ENCODE results near the gene GRB2. TPM values are rescaled to one million over a fixed set of nuclear protein-coding genes. Genes with fewer than 3 reads are reported as not detected.
"Not testable (repeated sequence)": the region's sequence is repeated elsewhere in the genome, so short reads cannot be mapped to it uniquely, and the experiment has no call there.

GRB2 gene
- total and polyA plus RNA-seq, 2 experiments from 2014 or later: 65.0 to 96.6 TPM

- peaks cover 10% of the 10 kb centered on the region for H4K20me1 ChIP-seq (ENCODE audit: insufficient read depth)
- no peaks in the 10 kb centered on the region for H3K36me3 ChIP-seq (ENCODE audit: low read depth)
- no peaks in the 10 kb centered on the region for H3K4me1 ChIP-seq (ENCODE audit: insufficient read depth)
- TF ChIP-seq EZH2phosphoT487 (IDR thresholded peaks at IDR 0.05; ENCODE audit: insufficient read depth, low read depth): no peak
- no peak for TF ChIP-seq EZH2 (IDR thresholded peaks at IDR 0.05; ENCODE audit: insufficient read depth, poor library complexity, severe bottlenecking)
- H3K9ac ChIP-seq: no peak overlapping the region
- H3K4me2 ChIP-seq (ENCODE audit: unreplicated experiment): no peak overlapping the region
- H3F3A ChIP-seq (ENCODE audit: insufficient read depth): no peaks in the 10 kb centered on the region
- H2AFZ ChIP-seq: no peak overlapping the region
- H3K79me2 ChIP-seq (ENCODE audit: insufficient read depth): peaks cover 100% of the 10 kb centered on the region
- H3K9me3 ChIP-seq (ENCODE audit: low read depth): no peaks in the 10 kb centered on the region
- no peaks in the 10 kb centered on the region for H3K27me3 ChIP-seq (replicated peaks; ENCODE audit: insufficient read depth)
- no peaks in the 10 kb centered on the region for H3K9me2 ChIP-seq (ENCODE audit: insufficient read depth)
- 85% methylated on average over 4 of the region's 4 CpGs for WGBS, 2 experiments (ENCODE audit: low coverage in 1 of 2, low lambda C conversion rate in 2 of 2, missing lambda C conversion rate in 2 of 2)
- no peak overlapping the region for H3K27ac ChIP-seq
- DNase-seq: no peak
- H3K4me3 ChIP-seq: no peak overlapping the region
- in situ Hi-C loops (cut with MboI): no loop called here
Measured at GRCh38 chr17:75373280-75373679, 32.2 kb downstream of the GRB2 start.

GRCh38 chr17:75371981-75372380 is 33.5 kb downstream of the GRB2 start:
- Histone ChIP-seq H3K79me2 (ENCODE audit: insufficient read depth) (peaks cover 100% of the 10 kb centered on the region), H3K4me1 (ENCODE audit: insufficient read depth) (peaks cover 4% of the 10 kb centered on the region; the same call in 1 of the 2 replicates), H3K27ac (no peak overlapping the region), H3K27me3 (replicated peaks; ENCODE audit: insufficient read depth) (no peaks in the 10 kb centered on the region), H3K9ac (no peak overlapping the region), H3K9me3 (ENCODE audit: low read depth) (no peaks in the 10 kb centered on the region), H4K20me1 (ENCODE audit: insufficient read depth) (peaks cover 17% of the 10 kb centered on the region), H3K4me3 (no peak overlapping the region), H3K4me2 (ENCODE audit: unreplicated experiment) (no peak overlapping the region), H3K9me2 (ENCODE audit: insufficient read depth) (no peaks in the 10 kb centered on the region), H2AFZ (no peak overlapping the region), H3F3A (ENCODE audit: insufficient read depth) (no peaks in the 10 kb centered on the region), H3K36me3 (ENCODE audit: low read depth) (no peaks in the 10 kb centered on the region)
- in situ Hi-C loops (cut with MboI): no loop called here
- TF ChIP-seq EZH2phosphoT487 (IDR thresholded peaks at IDR 0.05; ENCODE audit: insufficient read depth, low read depth): no peak
- TF ChIP-seq EZH2 (IDR thresholded peaks at IDR 0.05; ENCODE audit: insufficient read depth, poor library complexity, severe bottlenecking): no peak
- WGBS, 2 experiments (ENCODE audit: low coverage in 1 of 2, low lambda C conversion rate in 2 of 2, missing lambda C conversion rate in 2 of 2): 83 to 87% methylated on average over 5 of the region's 5 CpGs
- no peak for DNase-seq

GRCh38 chr17:75371339-75371738 is 34.1 kb downstream of the GRB2 start:
- Histone ChIP-seq H3F3A (ENCODE audit: insufficient read depth) (no peaks in the 10 kb centered on the region), H3K9me3 (ENCODE audit: low read depth) (no peaks in the 10 kb centered on the region), H3K4me2 (ENCODE audit: unreplicated experiment) (no peak overlapping the region), H3K4me3 (no peak overlapping the region), H3K9me2 (ENCODE audit: insufficient read depth) (no peaks in the 10 kb centered on the region), H3K27ac (no peak overlapping the region), H3K36me3 (ENCODE audit: low read depth) (no peaks in the 10 kb centered on the region), H3K4me1 (ENCODE audit: insufficient read depth) (peaks cover 4% of the 10 kb centered on the region; the same call in 1 of the 2 replicates), H3K79me2 (ENCODE audit: insufficient read depth) (peaks cover 100% of the 10 kb centered on the region), H2AFZ (no peak overlapping the region), H4K20me1 (ENCODE audit: insufficient read depth) (peaks cover 24% of the 10 kb centered on the region), H3K9ac (no peak overlapping the region), H3K27me3 (replicated peaks; ENCODE audit: insufficient read depth) (no peaks in the 10 kb centered on the region)
- 91 to 95% methylated on average over 6 of the region's 6 CpGs for WGBS, 2 experiments (ENCODE audit: low coverage in 1 of 2, low lambda C conversion rate in 2 of 2, missing lambda C conversion rate in 2 of 2)
- in situ Hi-C loops (cut with MboI): no loop called here
- TF ChIP-seq EZH2phosphoT487 (IDR thresholded peaks at IDR 0.05; ENCODE audit: insufficient read depth, low read depth): no peak
- TF ChIP-seq EZH2 (IDR thresholded peaks at IDR 0.05; ENCODE audit: insufficient read depth, poor library complexity, severe bottlenecking): no peak
- no peak for DNase-seq

- 63 to 69% methylated on average over 8 of the region's 8 CpGs for WGBS, 2 experiments (ENCODE audit: low coverage in 1 of 2, low lambda C conversion rate in 2 of 2, missing lambda C conversion rate in 2 of 2)
- Histone ChIP-seq H3K79me2 (ENCODE audit: insufficient read depth) (peaks cover 100% of the 10 kb centered on the region), H4K20me1 (ENCODE audit: insufficient read depth) (peaks cover 32% of the 10 kb centered on the region)
Measured at GRCh38 chr17:75370286-75370915, 35.1 kb downstream of the GRB2 start.

GRCh38 chr17:75367838-75368789 is 37.4 kb downstream of the GRB2 start:
- H3K9ac ChIP-seq; H3K4me2 ChIP-seq (ENCODE audit: unreplicated experiment); H2AFZ ChIP-seq; DNase-seq; in situ Hi-C loops (cut with MboI); H3K4me3 ChIP-seq; H3K9me3 ChIP-seq (ENCODE audit: low read depth); H3K27ac ChIP-seq; H3K36me3 ChIP-seq (ENCODE audit: low read depth); H3K27me3 ChIP-seq (replicated peaks; ENCODE audit: insufficient read depth); H3K9me2 ChIP-seq (ENCODE audit: insufficient read depth): not testable (repeated sequence)
- H4K20me1 ChIP-seq (ENCODE audit: insufficient read depth): peaks cover 51% of the 10 kb centered on the region
- peaks cover 16% of the 10 kb centered on the region for H3F3A ChIP-seq (ENCODE audit: insufficient read depth)
- 84 to 88% methylated on average over 25 of the region's 25 CpGs for WGBS, 2 experiments (ENCODE audit: low coverage in 1 of 2, low lambda C conversion rate in 2 of 2, missing lambda C conversion rate in 2 of 2)
- H3K79me2 ChIP-seq (ENCODE audit: insufficient read depth): peaks cover 100% of the 10 kb centered on the region
- peaks cover 13% of the 10 kb centered on the region for H3K4me1 ChIP-seq (ENCODE audit: insufficient read depth)

More at GRCh38 chr17:75370286-75370915, 35.1 kb downstream of the GRB2 start:
- Histone ChIP-seq H3K4me2 (ENCODE audit: unreplicated experiment) (no peak overlapping the region), H2AFZ (no peak overlapping the region), H3K9ac (no peak overlapping the region), H3K4me3 (no peak overlapping the region), H3K4me1 (ENCODE audit: insufficient read depth) (peaks cover 4% of the 10 kb centered on the region; the same call in 1 of the 2 replicates), H3K9me3 (ENCODE audit: low read depth) (no peaks in the 10 kb centered on the region), H3K27me3 (replicated peaks; ENCODE audit: insufficient read depth) (no peaks in the 10 kb centered on the region), H3F3A (ENCODE audit: insufficient read depth) (no peaks in the 10 kb centered on the region), H3K36me3 (ENCODE audit: low read depth) (no peaks in the 10 kb centered on the region), H3K9me2 (ENCODE audit: insufficient read depth) (no peaks in the 10 kb centered on the region), H3K27ac (no peak overlapping the region)
- no peak for TF ChIP-seq EZH2phosphoT487 (IDR thresholded peaks at IDR 0.05; ENCODE audit: insufficient read depth, low read depth)
- TF ChIP-seq EZH2 (IDR thresholded peaks at IDR 0.05; ENCODE audit: insufficient read depth, poor library complexity, severe bottlenecking): no peak
- in situ Hi-C loops (cut with MboI): no loop called here
- no peak for DNase-seq

All from GM23248 (cell line).